Heart right ventricle (tissue), 16 donors: ENCODE data around the gene TLL2. TPM values are rescaled to one million over a fixed set of nuclear protein-coding genes. Genes with fewer than 3 reads are reported as not detected.

ENCODE experiments used
- ATAC-seq, 8 donors: fragments of 200-7000 bp; cut with Tn5 transposase; one replicate each; pipeline ENCODE4 v1.9.1; 2020; ENCODE audit warnings: mild to moderate bottlenecking in 8 of 8, moderate library complexity in 8 of 8, moderate number of reproducible peaks in 1 of 8
- DNase-seq, 2 donors: peaks; one replicate each; pipeline ENCODE4 v3.0.0-alpha.2; 2020
- H3K27ac ChIP-seq, 10 donors: fragments of 200-600 bp; sonication (generic) in 2 of 10; one replicate each; pipeline versions ENCODE4 v1.5.0 to v1.8.0; 2020 to 2022; ENCODE audit warnings: mild to moderate bottlenecking in 3 of 10
- H3K27me3 ChIP-seq, 7 donors: fragments of 200-600 bp; one replicate each; pipeline ENCODE4 v1.8.0; 2021 to 2022; ENCODE audit warnings: mild to moderate bottlenecking in 2 of 7
- H3K36me3 ChIP-seq, 9 donors: fragments of 200-600 bp; sonication (generic) in 1 of 9; one replicate each; pipeline versions ENCODE4 v1.5.0 to v1.8.0; 2020 to 2022; ENCODE audit warnings: mild to moderate bottlenecking in 2 of 9
- H3K4me1 ChIP-seq, 9 donors: fragments of 200-600 bp; sonication (generic) in 1 of 9; one replicate each; pipeline versions ENCODE4 v1.5.0 to v1.8.0; 2020 to 2022; ENCODE audit warnings: mild to moderate bottlenecking in 4 of 9
- H3K4me3 ChIP-seq, 10 donors: fragments of 200-600 bp; sonication (generic) in 2 of 10; one replicate each; pipeline versions ENCODE4 v1.5.0 to v1.8.0; 2020 to 2022; ENCODE audit warnings: mild to moderate bottlenecking in 7 of 10, moderate library complexity in 2 of 10
- H3K9me3 ChIP-seq, 11 donors: fragments of 200-600 bp in 10 of 11; sonication (generic) in 2 of 11; one replicate each; pipeline versions ENCODE4 v1.5.0 to v1.8.0; 2013 to 2022; ENCODE audit warnings: mild to moderate bottlenecking in 2 of 11, control low read depth in 1 of 11, moderate library complexity in 1 of 11
- CTCF ChIP-seq, 9 donors: fragments of 200-600 bp; sonication (generic) in 2 of 9; IDR thresholded peaks; one replicate each; pipeline versions ENCODE4 v1.5.0 to v1.8.0; 2021 to 2022; ENCODE audit warnings: antibody characterized with exemption in 9 of 9, mild to moderate bottlenecking in 5 of 9, moderate library complexity in 1 of 9
- WGBS, 2 donors: extraction: QIAGEN DNeasy Blood & Tissue Kit; methylation state at CpG; one replicate each; pipeline ENCODE4 v1.1.7; 2013; ENCODE audit warnings: inconsistent platforms in 1 of 2; 5-methylcytosine and 5-hydroxymethylcytosine counted together
- intact Hi-C, 10 donors: fragments of 100-400 bp; cut with DNase I; formaldehyde crosslinking; loops; one replicate each; pipeline versions ENCODE4 v1.11.1 to v1.14.2; 2022
- polyA plus RNA-seq, 2 donors: library from polyadenylated mRNA; stranded (reverse); fragments of 200-250 nt; gene quantifications; one replicate each; pipeline ENCODE4 v1.2.3, GENCODE V29; 2013
- total RNA-seq, 10 donors: library from RNA; stranded (reverse); fragmentation: NEBNext Ultra II Directional in 3 of 10; extraction: Animal tissue kit (Norgen Biotek cat#: 25700) in 3 of 10; gene quantifications; one replicate each; pipeline versions ENCODE4 v1.2.1 to v1.2.4, GENCODE V29; 2021 to 2023
- donor health status: Arrhythmogenic right ventricular cardiomyopathy.
- donor health status: ischemic (EF 13 %, LVEDD 7.1; RV severe dilation, severe dysfunction).
- donor health status: healthy with polysubstance abuse.
- donor health status: DM: no; HTN: yes; CAD: no.
- donor health status: DM: no; HTN: no; CAD: no.
- donor health status: ischemic (EF 25% LVEDD 6.9; RV normal size, moderate dysfunction).
- donor health status: ischemic (EF 25% LVEDD 5.7; RV mildly dilated, moderate dysfunction).
- donor health status: healthy.
- donor health status: DM: yes; HTN: yes; CAD: no.
- donor health status: Ischemic cardiomyopathy.
- donor health status: ischemic (EF 35%, LVEDD 5.7; RV mildly dilated, moderate dysfunction).
- donor health status: nonischemic (EF 11% LVEDD 7.7; RV severe dilation, severe dysfunction).
- donor health status: DM: yes; HTN: yes; CAD: no.
- donor health status: PGD.
- donor health status: ischemic (EF 29% LVEDD 5.4; RV normal size, mild dysfunction).
- donor health status: nonischemic (EF 23%, LVEDD 6.1; RV moderate dilation, normal function).

Gene TLL2
- total and polyA plus RNA-seq, 12 donors = 2.3 to 9.2 (median 6.9) TPM

- no peak overlapping the region for H3K4me3 ChIP-seq
- DNase-seq (no peak), ATAC-seq (peak in 1 of 8 donors; percentile 11)
- no peak for TF ChIP-seq CTCF (IDR thresholded peaks at IDR 0.05)
- no peaks in the 10 kb centered on the region for H3K4me1 ChIP-seq
- H3K27ac ChIP-seq = no peak overlapping the region
- 81 to 83% methylated on average over 9 of the region's 9 CpGs for WGBS, 2 donors
- H3K36me3 ChIP-seq = no peaks in the 10 kb centered on the region
- intact Hi-C loops = no loop called here
- peaks cover 0 to 7% (median 0%) of the 10 kb centered on the region in 11 donors for H3K9me3 ChIP-seq
- H3K27me3 ChIP-seq = peaks cover 0 to 4% (median 0%) of the 10 kb centered on the region in 7 donors
These were observed 35.4 kb downstream of the TLL2 start for GRCh38 chr10:96478355-96478754.

DNA sequence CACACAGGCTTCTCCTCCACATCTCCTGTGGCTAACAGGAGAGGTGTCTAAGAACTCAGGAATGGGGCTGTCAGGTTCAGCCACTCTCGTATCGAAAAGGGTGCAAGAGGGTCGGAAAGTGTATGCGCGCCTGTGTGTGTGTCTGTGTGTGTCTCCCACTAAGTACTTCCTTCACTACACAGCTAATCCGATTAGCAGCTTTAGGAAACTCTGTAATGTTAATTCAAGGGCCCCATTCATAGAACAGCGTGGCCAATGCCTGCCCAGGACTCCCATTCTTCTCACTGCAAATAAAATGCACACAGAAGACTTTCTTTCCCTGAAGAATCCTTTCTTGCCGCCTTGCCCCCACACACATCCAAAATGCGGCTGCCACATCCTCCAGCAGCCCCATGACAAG, 39.9 kb downstream of the TLL2 start:
- Histone ChIP-seq H3K36me3 (no peaks in the 10 kb centered on the region), H3K9me3 (peaks cover 0 to 4% (median 0%) of the 10 kb centered on the region in 11 donors), H3K27me3 (peaks cover 0 to 7% (median 0%) of the 10 kb centered on the region in 7 donors), H3K4me1 (peaks cover 0 to 8% (median 0%) of the 10 kb centered on the region in 9 donors), H3K27ac (no peak overlapping the region), H3K4me3 (no peak overlapping the region)
- intact Hi-C loops = no loop called here
- no peak for TF ChIP-seq CTCF (IDR thresholded peaks at IDR 0.05)
- ATAC-seq (no peak), DNase-seq (no peak)
- 78 to 86% methylated on average over 9 of the region's 9 CpGs for WGBS, 2 donors

DNA sequence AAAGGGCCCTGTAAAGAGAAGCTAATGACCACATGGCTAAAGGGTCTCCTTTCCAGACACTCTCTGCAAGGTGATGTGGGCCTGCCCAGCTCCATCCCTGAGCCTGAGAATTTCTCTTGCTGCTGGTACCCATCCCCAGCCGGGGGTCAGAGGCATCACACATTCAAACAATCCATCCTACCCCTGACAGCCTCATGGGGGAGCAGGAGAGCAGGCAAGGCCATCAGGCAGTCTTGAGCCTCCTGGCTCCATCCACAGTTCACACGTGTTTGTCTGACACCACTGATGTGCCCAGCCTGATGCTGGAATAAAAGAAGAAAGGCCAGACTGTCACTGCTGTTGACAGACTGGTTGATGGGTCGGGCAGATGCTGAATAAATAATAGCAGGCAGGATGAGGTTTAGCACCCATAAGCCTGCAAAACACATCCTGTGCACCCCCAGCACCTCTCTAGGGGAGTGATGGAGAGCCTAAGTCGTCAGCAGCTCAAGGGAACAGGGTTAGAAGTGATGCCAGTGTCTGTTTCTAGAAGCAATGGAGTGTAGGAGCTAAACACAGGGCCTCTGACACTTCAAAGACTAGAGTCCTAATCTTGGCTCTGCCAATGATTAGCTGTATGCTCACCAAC, 43.5 kb downstream of the TLL2 start:
- Histone ChIP-seq H3K4me3 (no peak overlapping the region), H3K9me3 (peaks cover 0 to 4% (median 0%) of the 10 kb centered on the region in 11 donors), H3K36me3 (no peaks in the 10 kb centered on the region), H3K27me3 (peaks cover 0 to 7% (median 0%) of the 10 kb centered on the region in 7 donors), H3K27ac (no peak overlapping the region), H3K4me1 (peaks cover 0 to 11% (median 0%) of the 10 kb centered on the region in 9 donors)
- peak; percentile 14 to 60 (median 54) for TF ChIP-seq CTCF (IDR thresholded peaks at IDR 0.05)
- 24 to 27% methylated on average over 4 of the region's 4 CpGs for WGBS, 2 donors
- DNase-seq (peak in 1 of 2 donors; percentile 33), ATAC-seq (peak in 7 of 8 donors; percentile 69 to 81 (median 71))
- intact Hi-C loops = no loop called here

DNA sequence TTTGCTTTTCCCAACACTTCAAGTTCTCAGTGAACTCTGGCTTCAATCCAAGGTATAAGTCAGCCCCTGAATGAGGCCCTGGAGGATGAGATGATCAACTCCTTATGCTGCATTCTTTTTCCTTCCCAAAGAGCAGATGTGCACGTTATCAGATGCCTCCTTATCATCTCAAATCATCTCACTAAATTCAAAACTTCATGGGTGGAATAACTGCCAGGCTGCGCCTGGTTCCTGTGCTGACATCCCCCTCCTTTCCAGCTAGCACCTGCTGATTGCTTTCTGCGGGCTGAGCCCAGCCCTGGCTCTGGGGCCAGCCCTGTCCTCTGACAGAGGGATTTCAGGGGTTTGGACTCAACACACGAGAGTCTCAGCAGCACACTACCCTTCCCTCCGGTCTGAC, 44.9 kb downstream of the TLL2 start:
- Histone ChIP-seq H3K27me3 (peaks cover 0 to 7% (median 0%) of the 10 kb centered on the region in 7 donors), H3K4me3 (no peak overlapping the region), H3K27ac (no peak overlapping the region), H3K4me1 (peaks cover 0 to 11% (median 0%) of the 10 kb centered on the region in 9 donors), H3K9me3 (no peaks in the 10 kb centered on the region), H3K36me3 (no peaks in the 10 kb centered on the region)
- DNase-seq (no peak), ATAC-seq (no peak)
- intact Hi-C loops = no loop called here
- WGBS, 2 donors = 58 to 66% methylated on average over 5 of the region's 5 CpGs
- no peak for TF ChIP-seq CTCF (IDR thresholded peaks at IDR 0.05)
